Measurements from ENCODE around the gene FAM9A. TPM values are rescaled to one million over a fixed set of nuclear protein-coding genes. Genes with fewer than 3 reads are reported as not detected.
"Not testable (repeated sequence)": the region's sequence is repeated elsewhere in the genome, so short reads cannot be mapped to it uniquely, and the experiment has no call there.

The FAM9A gene
- total RNA-seq, 2 donors from 2014 or later, result not detected

DNA sequence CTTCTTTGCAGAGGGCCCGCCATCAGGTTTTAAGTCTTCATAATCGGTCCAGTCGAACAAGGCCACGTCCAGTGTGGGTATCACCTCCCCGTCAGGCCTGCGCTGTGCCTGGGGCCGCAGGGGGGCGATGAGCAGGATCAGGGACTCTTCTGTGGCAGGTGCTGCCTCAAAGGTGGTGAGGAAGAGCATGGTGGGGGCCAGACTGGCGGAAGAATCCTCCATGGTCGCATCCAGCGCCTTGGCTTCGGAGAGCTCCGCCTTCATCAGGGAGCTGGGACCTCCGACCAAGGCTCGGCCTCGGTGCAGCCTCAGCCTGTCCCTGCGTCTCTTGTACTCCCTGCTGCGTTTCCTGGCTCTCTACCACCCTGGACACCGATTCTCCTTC is 17.5 kb downstream of the FAM9A start:
- Mint-ChIP-seq H3K4me1 (ENCODE audit: low read depth in 2 of 2) (peaks cover 5 to 14% of the 10 kb centered on the region in 2 donors), H3K36me3 (no peaks in the 10 kb centered on the region), H3K9me3 (no peaks in the 10 kb centered on the region), H3K4me3 (no peak overlapping the region), H3K27me3 (peaks cover 0 to 2% of the 10 kb centered on the region in 2 donors), H3K27ac (no peak overlapping the region)
- ATAC-seq (no peak), DNase-seq (ENCODE audit: low spot score) (no peak)

- Mint-ChIP-seq H3K27me3 (peaks cover 0 to 2% of the 10 kb centered on the region in 2 donors), H3K4me3 (peak overlapping the region; percentile 25), H3K27ac (no peak overlapping the region), H3K9me3 (peaks cover under 1% of the 10 kb centered on the region), H3K36me3 (no peaks in the 10 kb centered on the region), H3K4me1 (ENCODE audit: low read depth in 2 of 2) (peaks cover 5 to 14% of the 10 kb centered on the region in 2 donors)
- ATAC-seq, result peak; percentile 81 to 88
- DNase-seq (ENCODE audit: low spot score), result peak; percentile 68
These were observed 18.0 kb downstream of the FAM9A start for GRCh38 chrX:8783097-8783713.

- Mint-ChIP-seq H3K4me3 (peak overlapping the region; percentile 25), H3K36me3 (peaks cover under 1% of the 10 kb centered on the region), H3K27me3 (peaks cover 0 to 2% of the 10 kb centered on the region in 2 donors), H3K4me1 (ENCODE audit: low read depth in 2 of 2) (peaks cover 5 to 14% of the 10 kb centered on the region in 2 donors), H3K27ac (no peak overlapping the region), H3K9me3 (peaks cover 6% of the 10 kb centered on the region)
- DNase-seq (ENCODE audit: low spot score) (no peak), ATAC-seq (no peak)
These were observed 18.6 kb downstream of the FAM9A start for GRCh38 chrX:8782595-8782994.

DNA sequence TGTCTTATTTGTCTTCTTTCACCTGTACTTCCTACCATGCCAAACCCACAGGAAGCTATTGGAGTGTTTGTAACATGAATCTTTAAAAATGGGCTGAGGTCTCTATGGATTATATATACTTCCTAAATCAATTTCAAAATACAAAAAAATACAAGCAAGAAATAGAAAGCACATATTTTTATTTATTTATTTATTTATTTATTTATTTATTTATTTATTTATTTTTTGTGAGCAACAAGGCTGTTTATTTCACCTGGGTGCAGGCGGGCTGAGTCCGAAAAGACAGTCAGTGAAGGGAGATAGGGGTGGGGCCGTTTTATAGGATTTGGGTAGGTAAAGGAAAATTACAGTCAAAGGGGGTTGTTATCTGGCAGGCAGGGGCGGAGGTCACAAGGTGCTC is 19.3 kb downstream of the FAM9A start:
- not testable (repeated sequence) for H3K27me3 Mint-ChIP-seq; H3K4me3 Mint-ChIP-seq; H3K9me3 Mint-ChIP-seq; H3K27ac Mint-ChIP-seq; H3K36me3 Mint-ChIP-seq; DNase-seq (ENCODE audit: low spot score); ATAC-seq
- peaks cover 5 to 14% of the 10 kb centered on the region in 2 donors for H3K4me1 Mint-ChIP-seq (ENCODE audit: low read depth in 2 of 2)

- H3K27ac Mint-ChIP-seq, result no peak overlapping the region
- DNase-seq (ENCODE audit: low spot score), result no peak
- peaks cover 12% of the 10 kb centered on the region for H3K9me3 Mint-ChIP-seq
- peaks cover 27% of the 10 kb centered on the region for H3K36me3 Mint-ChIP-seq
- no peaks in the 10 kb centered on the region for H3K27me3 Mint-ChIP-seq
- peaks cover 0 to 3% of the 10 kb centered on the region in 2 donors for H3K4me1 Mint-ChIP-seq (ENCODE audit: low read depth in 2 of 2)
- ATAC-seq, result no peak
- H3K4me3 Mint-ChIP-seq, result no peak overlapping the region
These were observed 28.1 kb downstream of the FAM9A start for GRCh38 chrX:8773117-8773516.

- no peaks in the 10 kb centered on the region for H3K4me1 Mint-ChIP-seq (ENCODE audit: low read depth in 2 of 2)
- no peak overlapping the region for H3K4me3 Mint-ChIP-seq
- H3K27me3 Mint-ChIP-seq, result peaks cover 11 to 26% of the 10 kb centered on the region in 2 donors
- H3K9me3 Mint-ChIP-seq, result peaks cover 5% of the 10 kb centered on the region
- ATAC-seq, result no peak
- H3K36me3 Mint-ChIP-seq, result no peaks in the 10 kb centered on the region
- H3K27ac Mint-ChIP-seq, result no peak overlapping the region
- DNase-seq (ENCODE audit: low spot score), result no peak
These were observed 41.2 kb downstream of the FAM9A start for GRCh38 chrX:8760021-8760420.

GRCh38 chrX:8758706-8759105 is 42.5 kb downstream of the FAM9A start:
- H3K9me3 Mint-ChIP-seq; DNase-seq (ENCODE audit: low spot score); ATAC-seq; H3K27ac Mint-ChIP-seq; H3K36me3 Mint-ChIP-seq; H3K4me3 Mint-ChIP-seq; H3K4me1 Mint-ChIP-seq (ENCODE audit: low read depth in 2 of 2): not testable (repeated sequence)
- H3K27me3 Mint-ChIP-seq, result peaks cover 5 to 20% of the 10 kb centered on the region in 2 donors

DNA sequence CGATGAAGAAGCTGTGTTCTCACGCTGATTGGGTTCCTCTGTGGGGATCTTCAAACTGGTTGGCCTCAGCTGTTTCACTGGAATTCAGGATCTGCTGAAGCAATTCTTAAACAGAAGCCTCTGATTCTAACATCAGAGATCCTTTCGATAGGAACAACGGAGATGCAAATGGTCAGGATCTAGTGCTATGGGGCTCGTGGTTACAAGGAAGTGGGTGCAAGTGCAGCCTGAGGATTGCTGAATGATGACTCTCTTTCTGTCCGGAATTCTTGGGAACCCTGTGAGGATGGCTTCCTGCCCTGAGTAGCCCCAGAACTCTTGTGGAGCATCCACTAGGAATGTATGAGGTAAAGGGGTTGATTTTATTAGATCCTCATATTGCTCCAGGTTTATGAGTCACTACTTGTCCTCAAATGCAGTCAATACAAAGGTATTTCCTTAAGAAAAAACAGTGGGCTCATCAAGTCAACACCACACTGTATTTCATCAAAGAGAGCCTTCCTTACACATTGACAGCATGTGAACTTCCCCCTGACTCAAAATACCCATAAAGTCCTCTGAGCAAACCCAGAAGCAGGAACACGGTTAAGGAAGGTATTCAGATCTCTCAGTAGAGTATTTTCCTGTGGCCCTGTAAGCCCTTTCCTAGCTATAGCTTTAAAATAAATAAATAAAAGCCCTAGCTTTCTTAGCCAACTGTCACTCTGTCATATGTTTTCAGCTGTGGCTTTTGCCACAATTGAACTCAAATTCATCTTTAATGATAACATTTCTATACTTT is 43.4 kb downstream of the FAM9A start:
- H3K4me1 Mint-ChIP-seq (ENCODE audit: low read depth in 2 of 2); DNase-seq (ENCODE audit: low spot score); H3K27ac Mint-ChIP-seq; H3K36me3 Mint-ChIP-seq; H3K4me3 Mint-ChIP-seq; H3K9me3 Mint-ChIP-seq; ATAC-seq: not testable (repeated sequence)
- H3K27me3 Mint-ChIP-seq, result peaks cover 0 to 15% of the 10 kb centered on the region in 2 donors

GRCh38 chrX:8755813-8756212 is 45.4 kb downstream of the FAM9A start:
- Mint-ChIP-seq H3K4me3 (no peak overlapping the region), H3K36me3 (no peaks in the 10 kb centered on the region), H3K27me3 (peaks cover 0 to 11% of the 10 kb centered on the region in 2 donors), H3K9me3 (peaks cover 5% of the 10 kb centered on the region), H3K27ac (no peak overlapping the region), H3K4me1 (ENCODE audit: low read depth in 2 of 2) (no peaks in the 10 kb centered on the region)
- ATAC-seq, result no peak
- no peak for DNase-seq (ENCODE audit: low spot score)

- H3K4me1 Mint-ChIP-seq (ENCODE audit: low read depth in 2 of 2), result no peaks in the 10 kb centered on the region
- peaks cover 0 to 8% of the 10 kb centered on the region in 2 donors for H3K27me3 Mint-ChIP-seq
- ATAC-seq (no peak), DNase-seq (ENCODE audit: low spot score) (no peak)
- H3K27ac Mint-ChIP-seq, result no peak overlapping the region
- H3K9me3 Mint-ChIP-seq, result peaks cover 5% of the 10 kb centered on the region
- no peak overlapping the region for H3K4me3 Mint-ChIP-seq
- H3K36me3 Mint-ChIP-seq, result no peaks in the 10 kb centered on the region
These were observed 46.1 kb downstream of the FAM9A start for GRCh38 chrX:8755116-8755515.

DNA sequence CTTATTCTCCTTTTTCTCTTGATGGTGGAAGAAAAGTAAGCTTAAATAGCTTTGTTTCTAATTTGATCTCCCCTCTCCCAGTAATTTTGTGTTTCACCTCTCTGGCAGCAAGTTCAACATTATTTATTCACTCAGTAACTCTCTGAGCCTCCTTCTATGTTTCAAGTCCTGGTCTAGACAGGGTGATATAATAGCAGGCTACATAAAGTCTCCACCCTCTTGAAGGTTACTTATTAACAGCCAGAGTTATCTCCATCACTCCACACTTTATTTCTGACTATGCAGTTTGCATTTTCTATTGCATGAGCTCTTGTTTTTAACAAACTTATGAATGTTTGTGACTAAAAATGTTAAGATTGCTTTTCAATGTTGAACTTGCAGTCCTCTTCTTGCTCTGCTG is 51.5 kb downstream of the FAM9A start:
- Mint-ChIP-seq H3K27ac (no peak overlapping the region), H3K36me3 (no peaks in the 10 kb centered on the region), H3K4me3 (no peak overlapping the region), H3K27me3 (peaks cover 7 to 16% of the 10 kb centered on the region in 2 donors), H3K4me1 (ENCODE audit: low read depth in 2 of 2) (peaks cover 0 to 3% of the 10 kb centered on the region in 2 donors), H3K9me3 (no peaks in the 10 kb centered on the region)
- ATAC-seq (no peak), DNase-seq (ENCODE audit: low spot score) (no peak)

- H3K4me1 Mint-ChIP-seq (ENCODE audit: low read depth in 2 of 2), result peaks cover 0 to 3% of the 10 kb centered on the region in 2 donors
- H3K9me3 Mint-ChIP-seq, result no peaks in the 10 kb centered on the region
- no peak for DNase-seq (ENCODE audit: low spot score)
- no peak for ATAC-seq
- H3K27ac Mint-ChIP-seq, result no peak overlapping the region
- no peak overlapping the region for H3K4me3 Mint-ChIP-seq
- H3K27me3 Mint-ChIP-seq, result peaks cover 7 to 16% of the 10 kb centered on the region in 2 donors
- H3K36me3 Mint-ChIP-seq, result no peaks in the 10 kb centered on the region
These were observed 52.3 kb downstream of the FAM9A start for GRCh38 chrX:8748855-8749254.

DNA sequence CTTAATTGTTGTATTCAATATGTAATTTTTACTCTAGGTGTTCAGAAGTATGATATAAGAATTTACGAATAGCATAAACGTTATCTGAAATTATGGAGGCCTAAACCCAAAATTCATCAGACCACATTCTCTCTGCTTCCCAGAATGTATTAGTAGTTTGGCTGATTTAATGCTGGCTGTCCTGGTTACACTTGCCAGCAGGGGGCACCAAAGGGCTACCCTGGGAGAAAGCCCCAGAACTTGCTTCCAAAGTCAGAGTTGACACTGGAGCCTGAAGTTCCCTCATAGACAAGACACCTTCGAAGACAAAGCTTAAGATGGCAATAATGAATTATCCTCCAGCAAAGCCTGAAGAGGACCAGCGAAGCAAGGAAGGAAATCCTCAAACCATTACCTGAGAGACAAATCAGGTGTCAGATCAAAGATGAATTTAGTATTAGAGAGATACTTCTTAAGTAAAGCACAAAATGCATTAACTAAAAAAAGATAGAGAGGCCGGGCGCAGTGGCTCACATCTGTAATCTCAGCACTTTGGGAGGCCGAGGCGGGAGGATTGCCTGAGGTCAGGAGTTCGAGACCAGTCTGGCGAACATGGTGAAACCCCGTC is 58.0 kb downstream of the FAM9A start:
- no peak for ATAC-seq

GRCh38 chrX:8741981-8742380 is 59.2 kb downstream of the FAM9A start:
- no peaks in the 10 kb centered on the region for H3K4me1 Mint-ChIP-seq (ENCODE audit: low read depth in 2 of 2)

More for the DNA sequence above, 58.0 kb downstream of the FAM9A start:
- H3K9me3 Mint-ChIP-seq, result no peaks in the 10 kb centered on the region
- no peak overlapping the region for H3K4me3 Mint-ChIP-seq
- no peaks in the 10 kb centered on the region for H3K36me3 Mint-ChIP-seq
- DNase-seq (ENCODE audit: low spot score), result no peak
- H3K27ac Mint-ChIP-seq, result no peak overlapping the region
- no peaks in the 10 kb centered on the region for H3K4me1 Mint-ChIP-seq (ENCODE audit: low read depth in 2 of 2)
- H3K27me3 Mint-ChIP-seq, result peaks cover 12 to 13% of the 10 kb centered on the region in 2 donors

More at GRCh38 chrX:8741981-8742380, 59.2 kb downstream of the FAM9A start:
- DNase-seq (ENCODE audit: low spot score), result no peak
- H3K27me3 Mint-ChIP-seq, result peaks cover 12% of the 10 kb centered on the region in 2 donors
- H3K36me3 Mint-ChIP-seq, result no peaks in the 10 kb centered on the region
- H3K9me3 Mint-ChIP-seq, result no peaks in the 10 kb centered on the region
- no peak overlapping the region for H3K4me3 Mint-ChIP-seq
- H3K27ac Mint-ChIP-seq, result no peak overlapping the region
- no peak for ATAC-seq

All from natural killer cell treated with Interleukin-12 subunit alpha and Interleukin-12 subunit beta and Interleukin-15 and Interleukin-18, amount 100 ng/mL, for 72 hours (primary cell).